Hepatocyte (in vitro differentiated cells): ENCODE results near the gene LDLRAD3.

Source experiments
- EZH2 ChIP-seq: fragments of 200-600 bp; sonication (generic); IDR thresholded peaks from 2 replicates; pipeline ENCODE4 v1.6.1; 2016; ENCODE audit warnings: antibody characterized with exemption, mild to moderate bottlenecking, borderline replicate concordance
- EZH2phosphoT487 ChIP-seq: fragments of 200-600 bp; sonication (generic); IDR thresholded peaks from one replicate; pipeline ENCODE4 v1.6.1; 2018; ENCODE audit warnings: antibody characterized with exemption, mild to moderate bottlenecking, low read depth, moderate library complexity; ENCODE audit not compliant: unreplicated experiment, severe bottlenecking
- TF ChIP-seq, protein P1 (sequence below): fragments of 200-600 bp; sonication (generic); IDR thresholded peaks from 2 replicates; pipeline ENCODE4 v1.5.1; 2016; ENCODE audit warnings: antibody characterized with exemption, mild to moderate bottlenecking; ENCODE audit not compliant: poor library complexity

GRCh38 chr11:36023922-36024321, 80.1 kb downstream of the LDLRAD3 start:
- TF ChIP-seq EZH2 (no peak), EZH2phosphoT487 (no peak)
- TF ChIP-seq, protein P1, sequence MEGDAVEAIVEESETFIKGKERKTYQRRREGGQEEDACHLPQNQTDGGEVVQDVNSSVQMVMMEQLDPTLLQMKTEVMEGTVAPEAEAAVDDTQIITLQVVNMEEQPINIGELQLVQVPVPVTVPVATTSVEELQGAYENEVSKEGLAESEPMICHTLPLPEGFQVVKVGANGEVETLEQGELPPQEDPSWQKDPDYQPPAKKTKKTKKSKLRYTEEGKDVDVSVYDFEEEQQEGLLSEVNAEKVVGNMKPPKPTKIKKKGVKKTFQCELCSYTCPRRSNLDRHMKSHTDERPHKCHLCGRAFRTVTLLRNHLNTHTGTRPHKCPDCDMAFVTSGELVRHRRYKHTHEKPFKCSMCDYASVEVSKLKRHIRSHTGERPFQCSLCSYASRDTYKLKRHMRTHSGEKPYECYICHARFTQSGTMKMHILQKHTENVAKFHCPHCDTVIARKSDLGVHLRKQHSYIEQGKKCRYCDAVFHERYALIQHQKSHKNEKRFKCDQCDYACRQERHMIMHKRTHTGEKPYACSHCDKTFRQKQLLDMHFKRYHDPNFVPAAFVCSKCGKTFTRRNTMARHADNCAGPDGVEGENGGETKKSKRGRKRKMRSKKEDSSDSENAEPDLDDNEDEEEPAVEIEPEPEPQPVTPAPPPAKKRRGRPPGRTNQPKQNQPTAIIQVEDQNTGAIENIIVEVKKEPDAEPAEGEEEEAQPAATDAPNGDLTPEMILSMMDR = no peak
